GM12891 (cell line): ENCODE measurements around the gene MORC1.

Source experiments
- DNase-seq: peaks from one replicate; pipeline ENCODE4 v3.0.0; 2011; ENCODE audit warnings: low spot score; ENCODE audit not compliant: insufficient read length
- FAIRE-seq: peaks from 2 replicates; lab custom pipeline; 2011; peaks lifted over from hg19 to GRCh38; lab: Jason Lieb, UNC
- PAX5 ChIP-seq: IDR thresholded peaks from 2 replicates; pipeline ENCODE4 v1.6.1; 2011; ENCODE audit warnings: low read length, moderate library complexity, mild to moderate bottlenecking; ENCODE audit not compliant: insufficient read depth, severe bottlenecking
- POLR2A ChIP-seq: IDR thresholded peaks from 2 replicates; pipeline ENCODE4 v1.6.1; 2011; ENCODE audit warnings: low read depth, low read length, control low read depth
- POLR2AphosphoS5 ChIP-seq: IDR thresholded peaks from 2 replicates; pipeline ENCODE4 v1.6.1; 2011; ENCODE audit warnings: low read depth, low read length, control low read depth
- POU2F2 ChIP-seq: IDR thresholded peaks from 2 replicates; pipeline ENCODE4 v1.6.1; 2011; ENCODE audit warnings: low read depth, mild to moderate bottlenecking, control low read depth, low read length, moderate library complexity
- SPI1 ChIP-seq: IDR thresholded peaks from 2 replicates; pipeline ENCODE4 v1.6.1; 2011; ENCODE audit warnings: low read depth, low read length, control low read depth
- TAF1 ChIP-seq: IDR thresholded peaks from 2 replicates; pipeline ENCODE4 v1.6.1; 2011; ENCODE audit warnings: low read depth, low read length, control low read depth

MORC1 gene

GRCh38 chr3:108953700-108954099 is 164.2 kb downstream of the MORC1 start, which contains the start of gene GUCA1C:
Gene GUCA1C, minus strand, starts transcription at chr3:108953879. Its CDS starts 117 bp downstream, at chr3:108953762.
- TF ChIP-seq SPI1 (no peak), POLR2A (no peak), POLR2AphosphoS5 (no peak), PAX5 (no peak), TAF1 (no peak), POU2F2 (no peak)
- DNase-seq (no peak), FAIRE-seq (no peak)

GRCh38 chr3:108953210-108953609 is 164.7 kb downstream of the MORC1 start:
- TF ChIP-seq POLR2A (no peak), POLR2AphosphoS5 (no peak), TAF1 (no peak), PAX5 (no peak), SPI1 (no peak), POU2F2 (no peak)
- DNase-seq = no peak
- FAIRE-seq = no peak

- no peak for FAIRE-seq
- no peak for DNase-seq
- TF ChIP-seq POU2F2 (no peak), SPI1 (no peak), POLR2AphosphoS5 (no peak), POLR2A (no peak), PAX5 (no peak), TAF1 (no peak)
These were observed 166.0 kb downstream of the MORC1 start for GRCh38 chr3:108951820-108952501.

GRCh38 chr3:108947855-108948254 is 170.1 kb downstream of the MORC1 start:
- DNase-seq = no peak
- TF ChIP-seq POLR2AphosphoS5 (no peak), POLR2A (no peak), SPI1 (no peak), TAF1 (no peak), PAX5 (no peak), POU2F2 (no peak)
- FAIRE-seq = no peak

GRCh38 chr3:108946292-108947285 is 171.3 kb downstream of the MORC1 start:
- FAIRE-seq (no peak), DNase-seq (no peak)
- TF ChIP-seq PAX5 = no peak
- TF ChIP-seq POLR2AphosphoS5 = no peak
- no peak for TF ChIP-seq POU2F2
- no peak for TF ChIP-seq SPI1
- no peak for TF ChIP-seq POLR2A
- TF ChIP-seq TAF1 = no peak

GRCh38 chr3:108940568-108941263 is 177.2 kb downstream of the MORC1 start:
- no peak for TF ChIP-seq PAX5
- TF ChIP-seq TAF1 = no peak
- no peak for TF ChIP-seq POU2F2
- no peak for TF ChIP-seq POLR2A
- TF ChIP-seq POLR2AphosphoS5 = no peak
- no peak for FAIRE-seq
- no peak for DNase-seq

- DNase-seq (no peak), FAIRE-seq (no peak)
- TF ChIP-seq PAX5 (no peak), TAF1 (no peak), POU2F2 (no peak), POLR2A (no peak), POLR2AphosphoS5 (no peak), SPI1 (no peak)
These were observed 177.8 kb downstream of the MORC1 start for GRCh38 chr3:108940166-108940565.

- DNase-seq (no peak), FAIRE-seq (no peak)
- TF ChIP-seq PAX5 (no peak), POLR2AphosphoS5 (no peak), POU2F2 (no peak)
These were observed 180.8 kb downstream of the MORC1 start for GRCh38 chr3:108936924-108937689.
